Heart right ventricle (tissue), 16 donors: ENCODE results near the gene PAGE5. TPM values are rescaled to one million over a fixed set of nuclear protein-coding genes. Genes with fewer than 3 reads are reported as not detected.

ENCODE experiments used
- ATAC-seq, 8 donors: fragments of 200-7000 bp; cut with Tn5 transposase; one replicate each; pipeline ENCODE4 v1.9.1; 2020; ENCODE audit warnings: mild to moderate bottlenecking in 8 of 8, moderate library complexity in 8 of 8, moderate number of reproducible peaks in 1 of 8
- DNase-seq, 2 donors: peaks; one replicate each; pipeline ENCODE4 v3.0.0-alpha.2; 2020
- H3K27ac ChIP-seq, 10 donors: fragments of 200-600 bp; sonication (generic) in 2 of 10; one replicate each; pipeline versions ENCODE4 v1.5.0 to v1.8.0; 2020 to 2022; ENCODE audit warnings: mild to moderate bottlenecking in 3 of 10
- H3K27me3 ChIP-seq, 7 donors: fragments of 200-600 bp; one replicate each; pipeline ENCODE4 v1.8.0; 2021 to 2022; ENCODE audit warnings: mild to moderate bottlenecking in 2 of 7
- H3K36me3 ChIP-seq, 9 donors: fragments of 200-600 bp; sonication (generic) in 1 of 9; one replicate each; pipeline versions ENCODE4 v1.5.0 to v1.8.0; 2020 to 2022; ENCODE audit warnings: mild to moderate bottlenecking in 2 of 9
- H3K4me1 ChIP-seq, 9 donors: fragments of 200-600 bp; sonication (generic) in 1 of 9; one replicate each; pipeline versions ENCODE4 v1.5.0 to v1.8.0; 2020 to 2022; ENCODE audit warnings: mild to moderate bottlenecking in 4 of 9
- H3K4me3 ChIP-seq, 10 donors: fragments of 200-600 bp; sonication (generic) in 2 of 10; one replicate each; pipeline versions ENCODE4 v1.5.0 to v1.8.0; 2020 to 2022; ENCODE audit warnings: mild to moderate bottlenecking in 7 of 10, moderate library complexity in 2 of 10
- H3K9me3 ChIP-seq, 11 donors: fragments of 200-600 bp in 10 of 11; sonication (generic) in 2 of 11; one replicate each; pipeline versions ENCODE4 v1.5.0 to v1.8.0; 2013 to 2022; ENCODE audit warnings: mild to moderate bottlenecking in 2 of 11, control low read depth in 1 of 11, moderate library complexity in 1 of 11
- WGBS, 2 donors: extraction: QIAGEN DNeasy Blood & Tissue Kit; methylation state at CpG; one replicate each; pipeline ENCODE4 v1.1.7; 2013; ENCODE audit warnings: inconsistent platforms in 1 of 2; 5-methylcytosine and 5-hydroxymethylcytosine counted together
- intact Hi-C, 10 donors: fragments of 100-400 bp; cut with DNase I; formaldehyde crosslinking; loops; one replicate each; pipeline versions ENCODE4 v1.11.1 to v1.14.2; 2022
- long read RNA-seq, 3 donors: library from polyadenylated mRNA; unstranded; transcript quantifications; one replicate each; pipeline ENCODE4 v2.0.0, GENCODE V29; 2020 to 2021
- polyA plus RNA-seq, 2 donors: library from polyadenylated mRNA; stranded (reverse); fragments of 200-250 nt; gene quantifications; one replicate each; pipeline ENCODE4 v1.2.3, GENCODE V29; 2013
- total RNA-seq, 10 donors: library from RNA; stranded (reverse); fragmentation: NEBNext Ultra II Directional in 3 of 10; extraction: Animal tissue kit (Norgen Biotek cat#: 25700) in 3 of 10; gene quantifications; one replicate each; pipeline versions ENCODE4 v1.2.1 to v1.2.4, GENCODE V29; 2021 to 2023
- TF ChIP-seq, protein P1 (sequence below), 9 donors: fragments of 200-600 bp; sonication (generic) in 2 of 9; IDR thresholded peaks; one replicate each; pipeline versions ENCODE4 v1.5.0 to v1.8.0; 2021 to 2022; ENCODE audit warnings: antibody characterized with exemption in 9 of 9, mild to moderate bottlenecking in 5 of 9, moderate library complexity in 1 of 9
- donor health status: Arrhythmogenic right ventricular cardiomyopathy.
- donor health status: ischemic (EF 13 %, LVEDD 7.1; RV severe dilation, severe dysfunction).
- donor health status: healthy with polysubstance abuse.
- donor health status: DM: no; HTN: yes; CAD: no.
- donor health status: DM: no; HTN: no; CAD: no.
- donor health status: ischemic (EF 25% LVEDD 6.9; RV normal size, moderate dysfunction).
- donor health status: ischemic (EF 25% LVEDD 5.7; RV mildly dilated, moderate dysfunction).
- donor health status: healthy.
- donor health status: DM: yes; HTN: yes; CAD: no.
- donor health status: Ischemic cardiomyopathy.
- donor health status: ischemic (EF 35%, LVEDD 5.7; RV mildly dilated, moderate dysfunction).
- donor health status: nonischemic (EF 11% LVEDD 7.7; RV severe dilation, severe dysfunction).
- donor health status: DM: yes; HTN: yes; CAD: no.
- donor health status: PGD.
- donor health status: ischemic (EF 29% LVEDD 5.4; RV normal size, mild dysfunction).
- donor health status: nonischemic (EF 23%, LVEDD 6.1; RV moderate dilation, normal function).

The PAGE5 gene, protein sequence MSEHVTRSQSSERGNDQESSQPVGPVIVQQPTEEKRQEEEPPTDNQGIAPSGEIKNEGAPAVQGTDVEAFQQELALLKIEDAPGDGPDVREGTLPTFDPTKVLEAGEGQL
- not detected for total RNA-seq
- not detected for polyA plus RNA-seq
- long read RNA-seq, donor 1 = 0 reads
- long read RNA-seq, donor 2 = 0 reads
- long read RNA-seq, donor 3 = 0 reads

DNA sequence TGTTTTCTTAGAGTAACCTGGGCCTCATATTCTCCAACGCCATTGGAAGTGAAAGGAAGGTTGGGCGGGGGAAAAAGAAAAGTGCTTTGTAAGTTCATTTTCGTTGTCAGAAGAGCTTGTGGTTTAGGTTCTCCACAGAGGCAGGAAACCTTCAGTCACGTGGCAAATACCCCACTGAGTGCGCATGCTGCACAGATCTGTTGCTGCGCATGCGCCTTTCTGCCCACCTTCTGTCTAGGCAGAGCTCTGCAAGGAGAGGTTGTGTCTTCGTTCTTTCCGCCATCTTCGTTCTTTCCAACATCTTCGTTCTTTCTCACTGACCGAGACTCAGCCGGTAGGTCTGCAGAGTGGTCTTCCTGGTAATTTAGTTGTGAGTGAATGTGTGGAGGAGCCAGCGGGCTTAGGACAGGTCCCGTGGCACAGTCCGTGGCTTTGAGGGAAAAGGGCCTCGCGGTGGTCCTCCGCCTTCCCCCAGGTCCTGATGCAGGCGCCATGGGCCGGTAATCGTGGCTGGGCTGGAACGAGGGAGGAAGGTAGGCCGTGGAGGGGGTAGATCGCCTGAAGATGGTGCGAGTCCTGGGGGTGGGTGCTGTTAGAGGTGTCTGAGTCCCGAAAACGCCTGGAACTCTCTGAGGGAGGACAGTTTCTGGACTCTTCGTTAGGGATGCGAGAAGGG, at the start of gene PAGE5:
PAGE5 (plus strand) TSS at position 228 of the 676 bp plus-strand sequence. CDS start 1,037 bp downstream, outside the sequence.
- no peak within 1 kb of the TSS for H3K4me3 ChIP-seq
- no peak for ATAC-seq
- 91 to 93% methylated on average over 30 of the region's 30 CpGs for WGBS, 2 donors
- no peak for DNase-seq
- no peak within 1 kb of the TSS for H3K27ac ChIP-seq
- no peaks in the 10 kb centered on the region for H3K36me3 ChIP-seq
- intact Hi-C loops = no loop called here
- TF ChIP-seq, protein P1, sequence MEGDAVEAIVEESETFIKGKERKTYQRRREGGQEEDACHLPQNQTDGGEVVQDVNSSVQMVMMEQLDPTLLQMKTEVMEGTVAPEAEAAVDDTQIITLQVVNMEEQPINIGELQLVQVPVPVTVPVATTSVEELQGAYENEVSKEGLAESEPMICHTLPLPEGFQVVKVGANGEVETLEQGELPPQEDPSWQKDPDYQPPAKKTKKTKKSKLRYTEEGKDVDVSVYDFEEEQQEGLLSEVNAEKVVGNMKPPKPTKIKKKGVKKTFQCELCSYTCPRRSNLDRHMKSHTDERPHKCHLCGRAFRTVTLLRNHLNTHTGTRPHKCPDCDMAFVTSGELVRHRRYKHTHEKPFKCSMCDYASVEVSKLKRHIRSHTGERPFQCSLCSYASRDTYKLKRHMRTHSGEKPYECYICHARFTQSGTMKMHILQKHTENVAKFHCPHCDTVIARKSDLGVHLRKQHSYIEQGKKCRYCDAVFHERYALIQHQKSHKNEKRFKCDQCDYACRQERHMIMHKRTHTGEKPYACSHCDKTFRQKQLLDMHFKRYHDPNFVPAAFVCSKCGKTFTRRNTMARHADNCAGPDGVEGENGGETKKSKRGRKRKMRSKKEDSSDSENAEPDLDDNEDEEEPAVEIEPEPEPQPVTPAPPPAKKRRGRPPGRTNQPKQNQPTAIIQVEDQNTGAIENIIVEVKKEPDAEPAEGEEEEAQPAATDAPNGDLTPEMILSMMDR (IDR thresholded peaks at IDR 0.05) = no peak
- H3K4me1 ChIP-seq = no peaks in the 10 kb centered on the region
- H3K27me3 ChIP-seq = peaks cover 0 to 15% (median 0%) of the 10 kb centered on the region in 7 donors
- no peaks in the 10 kb centered on the region for H3K9me3 ChIP-seq

DNA sequence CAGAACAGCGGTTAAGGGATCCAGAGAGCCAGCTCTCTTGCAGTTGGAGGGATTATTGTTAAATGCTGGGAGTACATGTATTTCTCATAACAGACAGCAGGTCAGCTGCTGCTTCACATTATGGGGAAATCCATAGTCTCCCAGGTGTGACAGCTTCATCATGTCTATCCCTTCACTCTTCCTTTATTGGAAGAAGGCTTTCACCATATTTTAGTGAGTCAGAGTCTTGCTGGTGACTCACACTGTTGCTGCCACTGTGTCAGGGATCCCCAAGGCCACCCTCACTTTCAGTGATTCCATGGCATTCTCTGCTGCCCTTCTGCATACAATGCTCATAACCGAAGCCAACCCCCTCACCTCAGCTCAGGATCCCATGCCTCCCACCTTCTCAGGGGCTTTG, 32.9 kb upstream of the PAGE5 start:
- TF ChIP-seq, protein P1 (IDR thresholded peaks at IDR 0.05) = no peak
- DNase-seq = no peak
- no peak for ATAC-seq
- peaks cover 0 to 6% (median 0%) of the 10 kb centered on the region in 7 donors for H3K27me3 ChIP-seq
- H3K36me3 ChIP-seq = no peaks in the 10 kb centered on the region
- intact Hi-C loops = no loop called here
- WGBS, 2 donors = 89 to 90% methylated on average over 2 of the region's 2 CpGs
- H3K27ac ChIP-seq = no peak overlapping the region
- H3K9me3 ChIP-seq = no peaks in the 10 kb centered on the region
- no peak overlapping the region for H3K4me3 ChIP-seq
- H3K4me1 ChIP-seq = no peaks in the 10 kb centered on the region

DNA sequence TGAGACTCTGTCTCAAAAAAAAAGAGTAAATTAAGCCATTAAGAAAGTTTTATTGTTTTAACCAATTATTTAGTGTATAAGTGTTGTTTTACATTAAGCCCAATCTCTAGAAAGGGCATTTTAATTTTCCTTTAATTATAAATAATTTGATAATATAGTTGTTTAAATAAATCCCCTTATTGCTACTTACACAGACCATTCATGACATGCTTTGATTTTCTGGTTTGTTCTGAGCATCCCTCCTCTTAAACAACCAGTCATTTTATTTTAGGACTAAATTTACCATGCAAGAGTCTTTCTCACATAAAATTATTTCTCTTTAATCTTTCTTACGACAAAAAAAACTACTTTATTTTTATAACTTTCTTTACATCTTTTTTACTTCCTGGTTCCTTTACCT, 23.5 kb upstream of the PAGE5 start:
- no peaks in the 10 kb centered on the region for H3K36me3 ChIP-seq
- no peaks in the 10 kb centered on the region for H3K4me1 ChIP-seq
- no peaks in the 10 kb centered on the region for H3K27me3 ChIP-seq
- H3K27ac ChIP-seq = no peak overlapping the region
- 96 to 99% methylated on average over 1 of the region's 1 CpG for WGBS, 2 donors
- DNase-seq (no peak), ATAC-seq (no peak)
- peaks cover 0 to 35% (median 0%) of the 10 kb centered on the region in 11 donors for H3K9me3 ChIP-seq
- intact Hi-C loops = no loop called here
- TF ChIP-seq, protein P1 (IDR thresholded peaks at IDR 0.05) = no peak
- H3K4me3 ChIP-seq = no peak overlapping the region

DNA sequence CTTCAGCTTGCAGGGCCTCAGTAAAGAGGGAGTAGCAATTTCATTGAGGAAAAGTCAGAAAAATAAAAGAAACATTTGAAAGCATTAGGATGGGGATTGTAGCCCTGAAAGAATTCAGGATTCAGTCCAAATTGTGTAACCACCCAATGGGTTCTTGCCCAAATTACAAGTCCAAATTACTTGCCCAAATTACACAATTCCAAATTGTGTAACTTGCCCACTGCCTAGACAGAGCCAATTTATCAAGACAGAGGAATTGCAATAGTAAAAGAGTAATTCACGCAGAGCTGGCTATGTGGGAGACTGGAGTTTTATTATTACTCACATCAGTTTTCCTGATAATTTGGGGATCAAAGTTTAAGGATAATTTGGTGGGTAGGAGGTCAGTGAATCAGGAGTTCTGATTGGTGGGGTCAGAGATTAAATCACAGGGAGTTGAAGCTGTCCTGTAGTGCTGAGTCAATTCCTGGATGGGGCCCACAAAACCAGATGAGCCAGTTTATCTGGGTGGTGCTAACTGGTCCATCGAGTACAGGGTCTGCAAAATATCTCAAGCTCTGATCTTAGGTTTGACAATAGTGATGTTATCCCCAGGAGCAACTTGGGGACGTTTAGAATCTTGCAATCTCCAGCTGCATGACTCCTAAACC, 18.1 kb upstream of the PAGE5 start:
- TF ChIP-seq, protein P1 (IDR thresholded peaks at IDR 0.05) = no peak
- ATAC-seq (no peak), DNase-seq (no peak)
- Histone ChIP-seq H3K27ac (no peak overlapping the region), H3K4me3 (no peak overlapping the region), H3K4me1 (no peaks in the 10 kb centered on the region), H3K9me3 (peaks cover 0 to 5% (median 0%) of the 10 kb centered on the region in 11 donors), H3K36me3 (no peaks in the 10 kb centered on the region), H3K27me3 (peaks cover 0 to 15% (median 0%) of the 10 kb centered on the region in 7 donors)
- intact Hi-C loops = no loop called here
- 42 to 48% methylated on average over 3 of the region's 3 CpGs for WGBS, 2 donors
